Loucy (cell line): ENCODE data around the gene C9orf50.
A peak's percentile ranks its signal among the peaks of the same experiment; 100 is the strongest.

ENCODE experiments used
- H2AFZ ChIP-seq: fragments of 200-600 bp; sonication (generic); 2 replicates; pipeline ENCODE4 v1.6.0; 2016; ENCODE audit warnings: antibody characterized with exemption, mild to moderate bottlenecking, low read length, moderate library complexity
- H3F3A ChIP-seq: fragments of 200-600 bp; 2 replicates; pipeline ENCODE4 v1.6.0; 2016; ENCODE audit warnings: antibody characterized with exemption, low read depth, mild to moderate bottlenecking
- H3K27me3 ChIP-seq: fragments of 200-600 bp; sonication (generic); 2 replicates; pipeline ENCODE4 v1.6.1; 2014; ENCODE audit warnings: low read length, mild to moderate bottlenecking; ENCODE audit not compliant: insufficient read depth, poor library complexity, severe bottlenecking
- H3K36me3 ChIP-seq: fragments of 200-600 bp; sonication (generic); 2 replicates; pipeline ENCODE4 v1.6.1; 2016; ENCODE audit warnings: low read length; ENCODE audit not compliant: insufficient read depth
- H3K4me1 ChIP-seq: fragments of 200-600 bp; sonication (generic); 2 replicates; pipeline ENCODE4 v1.5.1; 2014; ENCODE audit warnings: low read length, mild to moderate bottlenecking; ENCODE audit not compliant: insufficient read depth, poor library complexity, severe bottlenecking
- H3K4me2 ChIP-seq: fragments of 200-600 bp; sonication (generic); 2 replicates; pipeline ENCODE4 v1.6.0; 2014; ENCODE audit warnings: antibody characterized with exemption, low read length, low read depth, mild to moderate bottlenecking; ENCODE audit not compliant: poor library complexity, severe bottlenecking
- H3K4me3 ChIP-seq: fragments of 200-600 bp; sonication (generic); 2 replicates; pipeline ENCODE4 v1.5.1; 2014; ENCODE audit warnings: low read length, mild to moderate bottlenecking, mixed read lengths; ENCODE audit not compliant: poor library complexity, severe bottlenecking
- H3K79me2 ChIP-seq: fragments of 200-600 bp; sonication (generic); 2 replicates; pipeline ENCODE4 v1.6.1; 2014; ENCODE audit warnings: low read length; ENCODE audit not compliant: insufficient read depth
- H3K9ac ChIP-seq: fragments of 200-600 bp; sonication (generic); 2 replicates; pipeline ENCODE4 v1.6.0; 2014; ENCODE audit warnings: mild to moderate bottlenecking, low read depth, low read length, moderate library complexity; ENCODE audit not compliant: poor library complexity, severe bottlenecking
- H3K9me2 ChIP-seq: fragments of 200-600 bp; sonication (generic); replicated peaks from 2 replicates; pipeline ENCODE4 v1.6.1; 2016; ENCODE audit warnings: low read depth, low read length, mixed read lengths
- H3K9me3 ChIP-seq: fragments of 200-600 bp; sonication (generic); 2 replicates; pipeline ENCODE4 v1.6.1; 2014; ENCODE audit warnings: mild to moderate bottlenecking, antibody characterized with exemption, low read length, low read depth; ENCODE audit not compliant: insufficient read depth
- H4K20me1 ChIP-seq: fragments of 200-600 bp; sonication (generic); 2 replicates; pipeline ENCODE4 v1.6.0; 2014; ENCODE audit warnings: antibody characterized with exemption, low read length, mild to moderate bottlenecking; ENCODE audit not compliant: insufficient read depth, poor library complexity, severe bottlenecking
- EZH2phosphoT487 ChIP-seq: fragments of 200-600 bp; IDR thresholded peaks from 2 replicates; pipeline ENCODE4 v1.6.1; 2018; ENCODE audit warnings: antibody characterized with exemption, mild to moderate bottlenecking, moderate library complexity, borderline replicate concordance
- TF ChIP-seq, protein P1 (sequence below): fragments of 200-600 bp; sonication (generic); conservative IDR thresholded peaks from 2 replicates; pipeline ENCODE4 v1.5.1; 2014; ENCODE audit warnings: mild to moderate bottlenecking, antibody characterized with exemption, low read length

C9orf50 gene

DNA sequence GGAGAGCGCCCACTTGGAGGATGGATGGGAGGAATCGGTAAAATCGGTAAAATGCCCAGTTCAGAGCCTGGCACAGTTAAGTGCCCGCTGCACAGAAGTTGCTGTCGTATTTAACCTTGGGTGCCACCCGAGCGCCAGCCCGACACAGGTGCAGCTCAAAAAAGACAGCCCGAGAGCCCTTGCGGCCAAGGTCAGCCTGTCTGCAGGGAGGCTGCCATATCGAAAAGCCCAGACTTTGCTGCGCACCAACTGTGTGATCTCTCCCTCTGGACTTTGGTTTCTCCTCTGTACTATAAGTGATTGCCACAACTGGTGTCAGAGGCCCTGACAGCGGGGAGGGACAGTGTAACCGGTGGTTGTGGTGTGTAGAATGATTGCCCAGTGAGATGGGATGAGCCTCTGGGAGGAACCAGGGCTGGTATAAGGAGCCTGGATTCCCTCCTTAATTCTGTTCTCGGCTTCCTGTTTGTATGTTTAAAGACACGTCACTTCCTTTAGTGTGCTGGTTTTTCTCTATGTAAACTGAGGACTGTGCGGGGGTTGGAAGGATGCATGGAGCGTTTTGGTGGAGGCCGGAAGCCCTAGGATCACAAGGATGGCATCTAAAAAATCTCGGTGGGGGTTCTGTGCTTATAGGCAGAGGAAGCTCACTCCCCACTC is 5.9 kb upstream of the C9orf50 start:
- no peaks in the 10 kb centered on the region for H3F3A ChIP-seq
- peaks cover 29% of the 10 kb centered on the region for H3K4me1 ChIP-seq
- H3K9me2 ChIP-seq = no peaks in the 10 kb centered on the region
- H3K9ac ChIP-seq = peak overlapping the region; percentile 81
- H3K9me3 ChIP-seq = no peaks in the 10 kb centered on the region
- no peaks in the 10 kb centered on the region for H3K36me3 ChIP-seq
- H3K4me2 ChIP-seq = peak overlapping the region; percentile 95
- H3K4me3 ChIP-seq = peak overlapping the region; percentile 93
- H3K79me2 ChIP-seq = peaks cover 58% of the 10 kb centered on the region
- H3K27me3 ChIP-seq = no peaks in the 10 kb centered on the region
- H4K20me1 ChIP-seq = peaks cover 26% of the 10 kb centered on the region
- TF ChIP-seq, protein P1, sequence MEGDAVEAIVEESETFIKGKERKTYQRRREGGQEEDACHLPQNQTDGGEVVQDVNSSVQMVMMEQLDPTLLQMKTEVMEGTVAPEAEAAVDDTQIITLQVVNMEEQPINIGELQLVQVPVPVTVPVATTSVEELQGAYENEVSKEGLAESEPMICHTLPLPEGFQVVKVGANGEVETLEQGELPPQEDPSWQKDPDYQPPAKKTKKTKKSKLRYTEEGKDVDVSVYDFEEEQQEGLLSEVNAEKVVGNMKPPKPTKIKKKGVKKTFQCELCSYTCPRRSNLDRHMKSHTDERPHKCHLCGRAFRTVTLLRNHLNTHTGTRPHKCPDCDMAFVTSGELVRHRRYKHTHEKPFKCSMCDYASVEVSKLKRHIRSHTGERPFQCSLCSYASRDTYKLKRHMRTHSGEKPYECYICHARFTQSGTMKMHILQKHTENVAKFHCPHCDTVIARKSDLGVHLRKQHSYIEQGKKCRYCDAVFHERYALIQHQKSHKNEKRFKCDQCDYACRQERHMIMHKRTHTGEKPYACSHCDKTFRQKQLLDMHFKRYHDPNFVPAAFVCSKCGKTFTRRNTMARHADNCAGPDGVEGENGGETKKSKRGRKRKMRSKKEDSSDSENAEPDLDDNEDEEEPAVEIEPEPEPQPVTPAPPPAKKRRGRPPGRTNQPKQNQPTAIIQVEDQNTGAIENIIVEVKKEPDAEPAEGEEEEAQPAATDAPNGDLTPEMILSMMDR = no peak
- no peak for TF ChIP-seq EZH2phosphoT487
- 0 out of 2 replicates have a peak overlapping the region, but pooled peaks have one; percentile 27 for H2AFZ ChIP-seq

DNA sequence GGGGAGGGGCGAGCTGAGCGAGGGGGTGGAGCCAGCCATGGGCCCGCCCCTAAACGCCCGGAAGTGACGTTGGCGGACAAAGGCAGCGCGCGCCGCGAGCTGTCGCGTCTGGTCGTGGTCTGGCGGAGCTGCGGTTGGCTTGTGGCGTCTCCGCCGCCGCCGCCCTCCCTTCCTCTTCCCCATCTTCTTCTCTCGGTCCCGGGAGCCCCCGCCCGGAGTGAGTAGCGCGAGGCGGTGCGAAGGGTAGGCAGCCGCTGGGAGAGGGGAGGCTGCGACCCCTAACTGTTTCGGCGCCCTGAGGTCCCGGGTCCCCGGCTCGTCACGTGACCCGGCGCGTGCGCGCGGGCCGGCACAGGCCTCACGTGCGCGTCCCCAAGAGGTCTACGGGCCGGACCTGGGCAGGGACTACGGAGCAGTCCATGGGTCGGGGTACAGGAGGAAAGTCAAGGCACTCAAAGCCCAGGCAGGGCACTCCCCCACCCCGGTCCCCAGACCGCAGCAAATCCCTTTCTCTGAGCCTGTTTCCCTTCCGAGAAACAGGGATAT is 5.3 kb upstream of the C9orf50 start, which contains the start of gene NTMT1:
NTMT1 (plus strand) TSS at position 85 of the 546 bp plus-strand sequence. CDS start 6,541 bp downstream, outside the sequence.
- Histone ChIP-seq H3K9me3 (no peaks in the 10 kb centered on the region), H3F3A (no peaks in the 10 kb centered on the region), H3K9me2 (no peaks in the 10 kb centered on the region), H3K4me3 (peak within 1 kb of the TSS; percentile 93), H3K9ac (peak within 1 kb of the TSS; percentile 81), H2AFZ (0 out of 2 replicates have a peak within 1 kb of the TSS, but pooled peaks have one; percentile 27), H3K4me2 (peak within 1 kb of the TSS; percentile 95), H4K20me1 (peaks cover 26% of the 10 kb centered on the region), H3K36me3 (no peaks in the 10 kb centered on the region), H3K4me1 (peaks cover 29% of the 10 kb centered on the region), H3K79me2 (peaks cover 52% of the 10 kb centered on the region), H3K27me3 (no peaks in the 10 kb centered on the region)
- no peak for TF ChIP-seq EZH2phosphoT487
- TF ChIP-seq, protein P1 = no peak

DNA sequence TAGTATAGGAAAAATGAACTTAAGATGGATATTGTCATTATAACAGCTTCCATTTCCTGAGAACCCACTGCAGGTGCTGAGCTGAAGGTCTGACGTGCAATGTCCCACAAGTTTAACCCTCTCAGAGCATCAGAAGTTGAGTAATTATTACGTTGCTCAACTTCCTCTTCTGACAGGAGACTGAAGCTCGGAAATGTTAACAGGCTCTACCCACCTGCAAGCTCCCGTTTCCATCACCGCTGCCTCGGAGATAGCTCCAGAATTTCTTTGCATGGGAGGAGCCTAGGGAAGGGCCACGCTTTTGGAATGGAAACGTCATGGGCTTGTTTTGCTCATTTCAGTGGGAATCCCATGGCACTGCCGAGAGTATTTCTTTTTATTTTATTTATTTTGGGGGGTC is 4.0 kb upstream of the C9orf50 start:
- H3K4me1 ChIP-seq = peaks cover 29% of the 10 kb centered on the region
- H2AFZ ChIP-seq = no peak overlapping the region
- peak overlapping the region; percentile 95 for H3K4me2 ChIP-seq
- no peak for TF ChIP-seq EZH2phosphoT487
- TF ChIP-seq, protein P1 = no peak
- H3K79me2 ChIP-seq = peaks cover 39% of the 10 kb centered on the region
- H3K27me3 ChIP-seq = no peaks in the 10 kb centered on the region
- no peaks in the 10 kb centered on the region for H3F3A ChIP-seq
- no peaks in the 10 kb centered on the region for H3K9me3 ChIP-seq
- H3K4me3 ChIP-seq = no peak overlapping the region
- H3K9me2 ChIP-seq = no peaks in the 10 kb centered on the region
- H3K36me3 ChIP-seq = no peaks in the 10 kb centered on the region
- no peak overlapping the region for H3K9ac ChIP-seq
- H4K20me1 ChIP-seq = peaks cover 24% of the 10 kb centered on the region
